ENCODE results near the gene ESR1.

DNA sequence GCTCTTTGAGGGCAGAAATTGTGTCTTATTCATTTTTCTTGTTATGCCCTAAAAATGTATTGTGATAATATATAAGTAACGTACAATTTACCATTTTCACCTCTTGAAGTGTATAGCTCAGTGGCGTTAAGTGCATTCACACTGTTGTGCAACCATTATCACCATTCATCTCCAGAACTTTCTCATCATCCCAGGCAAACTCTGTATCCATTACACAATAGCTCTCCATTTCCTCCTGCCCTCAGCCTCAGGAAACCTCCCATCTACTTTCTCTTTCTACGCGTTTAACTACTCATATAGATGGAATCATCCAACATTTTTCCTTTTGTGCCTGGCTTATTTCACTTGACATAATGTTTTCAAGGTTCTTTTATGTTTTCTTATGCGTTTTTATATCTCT is 184.6 kb downstream of the ESR1 start:
- TF ChIP-seq POLR2A (IDR thresholded peaks at IDR 0.05) (no peak), POLR2AphosphoS5 (IDR thresholded peaks at IDR 0.05) (no peak)
- TF ChIP-seq, protein P1, sequence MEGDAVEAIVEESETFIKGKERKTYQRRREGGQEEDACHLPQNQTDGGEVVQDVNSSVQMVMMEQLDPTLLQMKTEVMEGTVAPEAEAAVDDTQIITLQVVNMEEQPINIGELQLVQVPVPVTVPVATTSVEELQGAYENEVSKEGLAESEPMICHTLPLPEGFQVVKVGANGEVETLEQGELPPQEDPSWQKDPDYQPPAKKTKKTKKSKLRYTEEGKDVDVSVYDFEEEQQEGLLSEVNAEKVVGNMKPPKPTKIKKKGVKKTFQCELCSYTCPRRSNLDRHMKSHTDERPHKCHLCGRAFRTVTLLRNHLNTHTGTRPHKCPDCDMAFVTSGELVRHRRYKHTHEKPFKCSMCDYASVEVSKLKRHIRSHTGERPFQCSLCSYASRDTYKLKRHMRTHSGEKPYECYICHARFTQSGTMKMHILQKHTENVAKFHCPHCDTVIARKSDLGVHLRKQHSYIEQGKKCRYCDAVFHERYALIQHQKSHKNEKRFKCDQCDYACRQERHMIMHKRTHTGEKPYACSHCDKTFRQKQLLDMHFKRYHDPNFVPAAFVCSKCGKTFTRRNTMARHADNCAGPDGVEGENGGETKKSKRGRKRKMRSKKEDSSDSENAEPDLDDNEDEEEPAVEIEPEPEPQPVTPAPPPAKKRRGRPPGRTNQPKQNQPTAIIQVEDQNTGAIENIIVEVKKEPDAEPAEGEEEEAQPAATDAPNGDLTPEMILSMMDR (IDR thresholded peaks at IDR 0.05) = no peak

Measured in breast epithelium (tissue), 3 donors.